Mucosa of descending colon (tissue), 3 donors: ENCODE data around the gene DMAC2L. TPM values are rescaled to one million over a fixed set of nuclear protein-coding genes. Genes with fewer than 3 reads are reported as not detected.
"Not testable (repeated sequence)": the region's sequence is repeated elsewhere in the genome, so short reads cannot be mapped to it uniquely, and the experiment has no call there.

Source experiments
- ATAC-seq: fragments of 200-7000 bp; cut with Tn5 transposase; one replicate; pipeline ENCODE4 v1.9.1; 2020; ENCODE audit warnings: mild to moderate bottlenecking, moderate library complexity
- DNase-seq, 3 donors: peaks; one replicate each; pipeline ENCODE4 v3.0.0-alpha.2; 2020
- H3K36me3 ChIP-seq: fragments of 200-600 bp; one replicate; pipeline ENCODE4 v1.8.0; 2021; ENCODE audit warnings: low read depth, mild to moderate bottlenecking
- H3K4me1 ChIP-seq: fragments of 200-600 bp; one replicate; pipeline ENCODE4 v1.8.0; 2021; ENCODE audit warnings: low read depth, mild to moderate bottlenecking
- H3K4me3 ChIP-seq: fragments of 200-600 bp; one replicate; pipeline ENCODE4 v1.8.0; 2021; ENCODE audit warnings: mild to moderate bottlenecking
- H3K9me3 ChIP-seq: fragments of 200-600 bp; one replicate; pipeline ENCODE4 v1.8.0; 2021; ENCODE audit warnings: mild to moderate bottlenecking
- intact Hi-C, 2 donors: fragments of 100-400 bp; cut with DNase I in 1 of 2; cut with micrococcal nuclease in 1 of 2; formaldehyde crosslinking; loops; one replicate each; pipeline versions ENCODE4 v1.11.0 to v1.11.1; 2022; cut with DNase I, micrococcal nuclease
- total RNA-seq, 3 donors: library from RNA; stranded (reverse); fragmentation: NEBNext Ultra II Directional in 2 of 3; extraction: Animal tissue kit (Norgen Biotek cat#: 25700) in 2 of 3; gene quantifications; one replicate each; pipeline versions ENCODE4 v1.2.1 to v1.2.4, GENCODE V29; 2021 to 2023
- TF ChIP-seq, protein P1 (sequence below): fragments of 200-600 bp; IDR thresholded peaks from one replicate; pipeline ENCODE4 v1.8.0; 2022; ENCODE audit warnings: antibody characterized with exemption, mild to moderate bottlenecking
- donor health status: DM: no; HTN: no; CAD: no; lungs with moderate emphysema.
- donor health status: DM: no; HTN: no; CAD: no.
- donor health status: DM: no; HTN: yes; CAD: no.

Gene DMAC2L
- total RNA-seq, 3 donors from 2014 or later: 18.9 to 27.6 (median 21.5) TPM

DNA sequence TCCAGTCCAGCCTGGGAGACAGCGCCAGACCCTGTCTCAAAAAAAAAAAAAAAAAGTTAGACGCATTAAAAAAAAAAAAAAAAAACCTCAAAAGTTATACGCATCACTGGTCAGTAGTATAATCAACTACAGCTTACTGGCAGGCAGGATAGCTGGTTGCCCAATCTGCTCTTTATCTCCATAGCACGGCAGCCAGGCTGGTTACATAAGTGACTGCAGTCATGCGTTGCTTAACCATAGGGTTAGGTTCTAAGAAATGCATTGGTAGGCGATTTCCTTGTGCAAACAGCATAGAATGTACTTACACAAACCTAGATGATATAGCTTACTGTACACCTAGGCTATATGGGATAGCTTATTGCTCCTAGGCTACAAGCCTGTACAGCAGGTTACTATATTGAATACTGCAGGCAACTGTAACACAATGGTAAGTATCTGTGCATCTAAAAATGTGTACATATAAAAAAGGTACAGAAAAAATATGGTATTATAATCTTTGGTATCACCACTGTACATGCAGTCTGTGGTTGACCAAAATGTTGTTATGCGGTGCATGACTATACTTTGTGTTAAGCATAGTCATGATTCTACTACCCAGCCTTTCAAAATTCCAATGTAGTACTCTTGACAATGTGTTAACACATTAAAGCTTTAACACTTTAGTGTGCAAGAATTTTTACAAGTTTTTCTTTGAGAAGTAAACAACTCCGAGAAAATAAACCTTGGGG lies 8.2 kb upstream of the DMAC2L start:
- Histone ChIP-seq H3K36me3 (no peaks in the 10 kb centered on the region), H3K9me3 (no peaks in the 10 kb centered on the region), H3K4me3 (no peak overlapping the region), H3K4me1 (no peaks in the 10 kb centered on the region)
- DNase-seq (no peak), ATAC-seq (peak; percentile 43)
- TF ChIP-seq, protein P1, sequence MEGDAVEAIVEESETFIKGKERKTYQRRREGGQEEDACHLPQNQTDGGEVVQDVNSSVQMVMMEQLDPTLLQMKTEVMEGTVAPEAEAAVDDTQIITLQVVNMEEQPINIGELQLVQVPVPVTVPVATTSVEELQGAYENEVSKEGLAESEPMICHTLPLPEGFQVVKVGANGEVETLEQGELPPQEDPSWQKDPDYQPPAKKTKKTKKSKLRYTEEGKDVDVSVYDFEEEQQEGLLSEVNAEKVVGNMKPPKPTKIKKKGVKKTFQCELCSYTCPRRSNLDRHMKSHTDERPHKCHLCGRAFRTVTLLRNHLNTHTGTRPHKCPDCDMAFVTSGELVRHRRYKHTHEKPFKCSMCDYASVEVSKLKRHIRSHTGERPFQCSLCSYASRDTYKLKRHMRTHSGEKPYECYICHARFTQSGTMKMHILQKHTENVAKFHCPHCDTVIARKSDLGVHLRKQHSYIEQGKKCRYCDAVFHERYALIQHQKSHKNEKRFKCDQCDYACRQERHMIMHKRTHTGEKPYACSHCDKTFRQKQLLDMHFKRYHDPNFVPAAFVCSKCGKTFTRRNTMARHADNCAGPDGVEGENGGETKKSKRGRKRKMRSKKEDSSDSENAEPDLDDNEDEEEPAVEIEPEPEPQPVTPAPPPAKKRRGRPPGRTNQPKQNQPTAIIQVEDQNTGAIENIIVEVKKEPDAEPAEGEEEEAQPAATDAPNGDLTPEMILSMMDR: no peak
- intact Hi-C loops: no loop called here

DNA sequence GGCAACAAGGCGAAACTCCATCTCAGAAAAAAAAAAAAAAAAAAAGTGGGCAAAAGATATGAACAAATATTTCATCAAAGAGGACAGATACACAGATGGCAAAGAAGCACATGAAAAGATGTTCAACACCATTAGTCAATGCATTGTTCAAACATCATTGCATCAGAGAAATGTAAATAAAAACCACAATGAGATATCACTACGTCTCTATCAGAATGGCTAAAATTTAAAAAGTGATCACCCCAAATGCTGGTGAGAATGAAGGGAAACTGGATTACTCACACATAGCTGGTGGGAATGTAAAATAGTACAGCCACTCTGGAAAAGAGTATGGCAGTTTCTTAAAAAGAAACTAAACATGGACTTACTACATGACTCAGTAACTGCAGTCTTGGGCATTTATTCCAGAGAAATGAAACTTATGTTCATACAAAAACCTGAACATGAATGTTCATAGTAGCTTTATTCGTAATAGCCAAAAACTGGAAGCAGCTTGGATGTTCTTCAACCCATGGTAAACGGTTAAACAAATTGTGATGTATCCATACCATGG lies 3.7 kb upstream of the DMAC2L start:
- H3K4me3 ChIP-seq: no peak overlapping the region
- TF ChIP-seq, protein P1: no peak
- H3K36me3 ChIP-seq: no peaks in the 10 kb centered on the region
- H3K4me1 ChIP-seq: peaks cover 7% of the 10 kb centered on the region
- intact Hi-C loops: no loop called here
- DNase-seq (no peak), ATAC-seq (no peak)
- H3K9me3 ChIP-seq: no peaks in the 10 kb centered on the region

DNA sequence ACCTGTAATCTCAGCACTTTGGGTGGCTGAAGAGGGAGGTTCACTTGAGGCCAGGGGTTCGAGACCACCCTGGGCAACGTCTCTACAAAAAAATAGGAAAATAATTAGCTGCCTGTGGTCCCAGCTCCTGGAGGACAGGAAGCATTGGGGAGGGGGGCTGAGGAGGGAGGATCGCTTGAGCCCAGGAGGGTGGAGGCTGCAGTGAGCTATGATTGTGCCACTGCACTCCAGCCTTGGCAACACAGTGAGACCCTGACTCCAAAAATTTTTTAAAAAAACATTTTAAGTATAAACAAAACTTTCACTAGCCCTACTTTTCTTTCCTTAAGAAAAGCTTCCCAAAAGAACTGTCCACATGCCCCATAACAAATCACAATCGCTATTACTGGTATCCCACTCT lies 1.7 kb upstream of the DMAC2L start:
- DNase-seq: no peak
- peaks cover 7% of the 10 kb centered on the region for H3K4me1 ChIP-seq
- H3K9me3 ChIP-seq: no peaks in the 10 kb centered on the region
- intact Hi-C loops: loop anchor here in 1 of 2 donors (10.0 kb wide), 1 partner anchor 84 kb away; the partner anchor contains the start of gene CDKL1
- no peak for ATAC-seq
- no peak overlapping the region for H3K4me3 ChIP-seq
- TF ChIP-seq, protein P1: no peak
- H3K36me3 ChIP-seq: no peaks in the 10 kb centered on the region

DNA sequence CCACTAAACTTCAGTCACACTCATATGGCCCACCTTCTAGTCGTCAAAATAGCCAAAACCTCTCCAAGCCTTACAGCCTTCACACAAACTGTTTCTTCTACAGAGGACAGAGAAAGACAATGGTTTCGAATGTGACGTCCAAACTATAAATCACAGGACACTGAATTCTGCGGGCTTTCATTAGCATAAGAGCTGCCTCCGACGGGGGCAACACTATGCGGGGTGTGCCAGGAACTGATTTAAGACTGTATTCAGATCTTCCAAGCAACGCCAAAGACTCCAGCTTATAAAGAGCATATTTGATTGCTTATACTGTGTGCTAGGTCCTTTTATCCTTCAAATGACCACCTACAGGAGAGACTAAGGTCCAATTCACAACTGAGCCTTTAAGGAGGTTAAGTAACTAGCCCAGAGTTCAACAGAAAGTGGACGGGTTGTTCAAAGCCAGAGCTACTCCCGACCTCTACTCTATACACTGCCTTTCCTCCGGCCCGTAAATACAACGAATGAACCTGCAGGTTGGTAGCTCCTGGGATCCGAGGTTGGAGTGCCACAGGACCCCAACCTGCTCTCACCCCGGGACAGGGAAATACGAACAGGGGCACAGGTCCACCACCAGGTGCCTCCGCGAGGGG lies 670 bp upstream of the DMAC2L start:
- no peak for ATAC-seq
- Histone ChIP-seq H3K9me3 (no peaks in the 10 kb centered on the region), H3K4me3 (peak overlapping the region; percentile 56), H3K36me3 (no peaks in the 10 kb centered on the region), H3K4me1 (peaks cover 7% of the 10 kb centered on the region)
- intact Hi-C loops: loop anchor here in 1 of 2 donors (10.0 kb wide), 1 partner anchor 83 kb away; the partner anchor contains the start of gene CDKL1
- TF ChIP-seq, protein P1: no peak
- DNase-seq: peak in 1 of 3 donors; percentile 16

DNA sequence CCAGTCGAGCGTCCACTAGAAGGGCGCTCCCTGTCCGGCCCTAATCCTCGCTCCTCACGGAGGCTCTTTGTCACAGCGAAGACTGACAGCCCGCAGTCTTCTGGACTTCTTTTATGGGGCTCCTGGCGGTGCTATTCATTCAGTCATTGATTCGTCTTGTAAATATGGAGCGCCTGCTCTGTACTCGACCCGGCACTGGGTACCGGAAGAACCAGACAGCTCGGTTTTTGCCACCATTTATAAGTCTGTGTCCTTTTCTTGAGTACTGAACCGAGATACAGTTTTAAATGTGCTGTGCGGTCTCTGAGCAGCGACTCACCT lies 570 bp downstream of the DMAC2L start:
- ATAC-seq: peak; percentile 50

DNA sequence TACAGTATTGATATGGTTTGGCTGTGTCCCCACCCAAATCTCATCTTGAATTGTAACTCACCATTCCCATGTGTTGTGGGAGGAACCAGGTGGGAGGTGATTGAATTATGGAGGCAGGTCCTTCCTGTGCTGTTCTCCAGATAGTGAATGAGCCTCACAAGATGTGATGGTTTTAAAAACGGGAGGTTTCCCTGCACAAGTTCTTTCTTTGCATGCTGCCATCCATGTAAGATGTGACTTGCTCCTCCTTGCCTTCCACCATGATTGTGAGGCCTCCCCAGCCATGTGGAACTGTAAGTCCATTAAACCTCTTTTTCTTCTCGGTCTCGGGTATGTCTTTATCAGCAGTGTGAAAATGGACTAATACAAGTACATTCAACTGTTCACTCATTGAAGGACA lies 2.0 kb downstream of the DMAC2L start:
- ATAC-seq, H3K4me1 ChIP-seq: not testable (repeated sequence)

More for the DNA sequence above, 570 bp downstream of the DMAC2L start:
- Histone ChIP-seq H3K4me3 (peak overlapping the region; percentile 56), H3K4me1 (peaks cover 7% of the 10 kb centered on the region), H3K36me3 (no peaks in the 10 kb centered on the region), H3K9me3 (no peaks in the 10 kb centered on the region)
- no peak for DNase-seq
- TF ChIP-seq, protein P1: no peak
- intact Hi-C loops: loop anchor here in 1 of 2 donors (10.0 kb wide), 1 partner anchor 82 kb away; the partner anchor contains the start of gene CDKL1

More for the DNA sequence above, 2.0 kb downstream of the DMAC2L start:
- DNase-seq, H3K36me3 ChIP-seq, H3K9me3 ChIP-seq, H3K4me3 ChIP-seq: not testable (repeated sequence)
- intact Hi-C loops: loop anchor here in 1 of 2 donors (10.0 kb wide), 1 partner anchor 81 kb away; the partner anchor contains the start of gene CDKL1
